Kidney glomerular epithelial cell (primary cell): Measurements from ENCODE around the gene ABCB6.
A peak's percentile ranks its signal among the peaks of the same experiment; 100 is the strongest.
"Not testable (repeated sequence)": the region's sequence is repeated elsewhere in the genome, so short reads cannot be mapped to it uniquely, and the experiment has no call there.

Source experiments
- DNase-seq: peaks from one replicate; lab custom pipeline; 2025; lab: John Stamatoyannopoulos, UW

Gene ABCB6

DNA sequence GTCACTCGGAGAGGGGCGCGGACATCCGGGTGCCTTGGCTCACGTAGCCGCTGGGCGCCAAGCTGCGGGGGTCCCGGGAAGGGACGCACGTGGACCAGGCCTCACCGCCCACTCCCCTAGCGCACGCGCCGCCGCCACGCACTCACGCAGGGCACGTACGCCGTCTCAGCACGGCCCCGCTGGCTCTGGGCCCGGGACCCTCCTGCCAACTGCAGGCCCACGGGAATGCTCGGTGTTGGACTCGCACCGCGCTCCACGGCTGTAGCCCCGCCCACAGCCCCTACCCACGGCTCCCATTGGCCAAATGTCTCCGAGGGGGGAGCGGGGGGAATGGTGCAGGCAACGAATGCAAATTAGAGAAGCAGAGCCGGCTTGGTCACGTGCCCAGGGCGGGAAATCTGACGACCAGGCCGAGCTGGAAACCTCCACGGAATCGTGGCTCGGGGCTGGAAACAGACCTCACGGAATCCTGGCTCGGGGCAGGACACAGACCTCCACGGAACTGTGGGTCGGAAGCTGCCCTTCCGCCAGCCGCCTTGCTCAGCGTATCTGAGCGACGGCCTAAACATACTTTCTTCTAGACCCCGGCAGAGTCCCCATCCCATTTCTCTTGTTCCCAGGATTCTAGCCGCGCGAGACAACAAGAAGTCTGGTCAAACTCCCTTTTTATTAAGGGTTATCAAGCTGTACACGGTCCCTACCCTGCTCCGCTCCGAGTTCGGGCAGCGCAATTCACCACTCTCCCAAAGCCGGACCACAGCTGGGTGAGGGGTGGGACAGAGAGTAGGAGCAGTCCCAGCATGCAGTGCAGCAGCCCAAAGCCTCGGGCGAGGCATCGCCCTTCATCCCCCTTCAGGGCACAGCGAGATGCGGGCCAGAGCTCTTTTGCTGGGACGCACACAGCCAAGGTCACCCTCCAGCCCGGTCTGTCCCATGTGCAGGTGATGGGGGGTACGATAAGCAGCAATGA is at the start of gene ABCB6:
Gene ABCB6 (minus strand): TSS at position 227 of the 970 bp plus-strand sequence. CDS start 285 bp downstream, outside the sequence.
- DNase-seq = peak; percentile 66

DNA sequence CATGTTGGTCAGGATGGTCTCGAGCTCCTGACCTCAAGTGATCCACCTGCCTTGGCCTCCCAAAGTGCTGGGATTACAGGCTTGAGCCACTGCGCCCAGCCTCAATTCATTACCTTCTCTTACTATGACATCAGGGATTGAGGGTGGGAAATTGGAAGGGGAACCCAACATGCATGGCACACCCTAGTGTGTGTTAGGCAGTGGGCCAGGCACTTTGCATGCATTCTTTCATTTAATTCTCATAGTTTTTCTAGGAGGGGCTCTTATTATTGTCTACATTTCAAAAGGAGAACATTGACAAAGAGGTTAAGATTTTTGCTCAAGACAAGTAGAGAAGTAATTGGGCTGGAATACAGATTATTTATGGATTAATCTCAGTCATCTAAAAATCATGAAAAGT is 49.5 kb upstream of the ABCB6 start:
- DNase-seq = no peak

DNA sequence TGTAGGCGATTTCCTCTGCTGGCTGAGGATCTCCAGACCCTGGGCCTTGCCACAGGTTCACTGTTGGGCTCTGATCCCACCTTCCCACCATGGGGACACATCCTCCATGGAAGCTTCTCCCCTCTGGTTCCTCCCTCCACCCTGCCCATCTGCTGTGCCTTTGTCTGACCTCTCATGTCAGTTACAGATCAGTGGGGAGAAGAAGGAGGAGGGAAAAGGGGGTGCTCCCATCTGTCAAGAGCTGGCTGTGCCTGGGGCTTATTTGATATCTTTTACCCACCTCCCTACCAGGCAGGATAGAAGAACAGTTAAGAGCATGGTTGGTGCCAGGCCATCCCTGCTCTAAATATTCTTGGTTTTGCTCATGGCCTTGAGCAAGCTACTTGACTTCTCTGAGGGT is 48.1 kb upstream of the ABCB6 start:
- no peak for DNase-seq

DNA sequence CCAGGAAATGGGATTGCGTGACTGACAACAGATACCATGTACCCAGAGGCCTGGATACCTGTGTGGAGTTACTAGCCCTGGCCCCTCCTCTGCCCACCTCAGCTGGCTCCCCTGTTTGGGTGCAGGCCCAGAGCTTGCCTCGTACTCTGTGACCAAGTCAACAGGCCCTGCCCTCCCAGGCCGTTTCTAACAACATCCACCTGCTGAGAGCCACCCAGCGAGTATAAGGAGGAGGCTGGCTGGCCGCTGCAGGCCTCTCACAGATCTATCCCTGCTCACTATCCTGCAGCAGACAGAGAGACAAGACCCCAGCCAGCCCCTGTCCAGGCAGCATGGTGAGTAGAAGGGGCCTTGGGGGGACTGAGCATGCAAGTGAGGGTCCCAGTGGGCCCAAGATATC is 47.5 kb upstream of the ABCB6 start:
- DNase-seq = no peak

- DNase-seq = no peak
Observed at GRCh38 chr2:219261024-219261855, 42.5 kb upstream of the ABCB6 start.

DNA sequence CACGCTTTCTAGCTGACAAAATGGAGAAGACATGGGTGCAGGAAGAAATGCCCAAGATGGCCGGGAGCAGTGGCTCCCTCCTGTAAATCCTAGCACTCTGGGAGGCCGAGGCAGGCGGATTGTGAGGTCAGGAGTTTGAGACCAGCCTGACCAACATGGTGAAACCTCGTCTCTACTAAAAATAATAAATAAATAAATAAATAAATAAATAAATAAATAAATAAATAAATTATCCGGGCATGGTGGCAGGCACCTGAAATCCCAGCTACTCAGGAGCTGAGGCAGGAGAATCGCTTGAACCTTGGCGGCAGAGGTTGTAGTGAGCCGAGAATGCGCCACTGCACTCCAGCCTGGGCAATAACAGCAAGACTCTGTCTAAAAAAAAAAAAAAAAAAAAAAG is 40.2 kb upstream of the ABCB6 start:
- DNase-seq = not testable (repeated sequence)

- DNase-seq = no peak
Observed at GRCh38 chr2:219254590-219255201, 35.9 kb upstream of the ABCB6 start.

DNA sequence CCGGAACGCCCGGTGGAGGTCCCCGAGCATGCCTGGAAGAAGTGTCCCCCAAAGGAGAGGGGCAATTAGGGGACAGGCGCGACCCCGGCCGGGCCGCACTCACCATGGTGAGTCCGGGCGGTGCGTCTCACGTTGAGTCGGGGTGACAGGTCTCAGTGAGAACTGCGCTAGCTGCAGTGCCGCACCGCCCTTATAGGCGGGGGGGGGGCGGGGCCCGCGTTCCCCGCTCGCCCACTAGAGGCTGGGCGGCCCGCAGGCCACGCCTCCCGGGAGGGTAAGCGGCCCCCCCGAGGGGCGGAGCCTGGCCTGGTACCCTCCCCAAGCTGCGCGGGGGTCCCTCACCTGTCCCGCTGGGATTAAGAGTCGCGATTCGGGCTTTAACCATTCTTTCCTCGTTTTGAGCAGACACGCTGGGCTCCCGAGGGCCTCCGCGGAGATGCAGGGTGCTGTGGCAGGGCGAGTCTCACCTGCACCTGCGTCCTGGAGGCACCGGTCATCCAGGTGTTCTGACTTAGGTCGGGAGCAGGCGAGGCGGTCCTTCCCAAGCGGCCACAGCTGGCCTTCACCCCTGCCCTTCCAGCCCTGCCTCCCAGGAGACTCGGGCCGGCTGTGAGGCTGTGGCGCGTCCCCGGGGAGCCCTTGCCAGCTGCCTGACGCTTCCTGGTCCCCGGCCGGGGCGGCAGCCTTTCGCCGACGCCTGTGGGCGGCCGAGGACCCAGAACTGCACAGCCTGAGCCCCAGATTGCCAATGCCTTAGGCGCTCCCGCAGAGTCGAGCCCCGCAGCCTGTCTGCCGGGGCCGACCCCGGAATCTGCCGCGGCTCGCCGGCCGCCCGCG is 35.2 kb upstream of the ABCB6 start, which contains the start of gene TUBA4A:
Gene TUBA4A (minus strand): TSS at position 166 of the 837 bp plus-strand sequence. CDS start 60 bp downstream, at position 106.
- peak; percentile 75 for DNase-seq

GRCh38 chr2:219252900-219253752 is 34.4 kb upstream of the ABCB6 start, which contains the start of gene TUBA4B:
Gene TUBA4B, plus strand, starts transcription at chr2:219253243. Its CDS starts 165 bp downstream, at chr2:219253408.
- DNase-seq = no peak

- no peak for DNase-seq
Observed at GRCh38 chr2:219252570-219252899, 33.8 kb upstream of the ABCB6 start.

DNA sequence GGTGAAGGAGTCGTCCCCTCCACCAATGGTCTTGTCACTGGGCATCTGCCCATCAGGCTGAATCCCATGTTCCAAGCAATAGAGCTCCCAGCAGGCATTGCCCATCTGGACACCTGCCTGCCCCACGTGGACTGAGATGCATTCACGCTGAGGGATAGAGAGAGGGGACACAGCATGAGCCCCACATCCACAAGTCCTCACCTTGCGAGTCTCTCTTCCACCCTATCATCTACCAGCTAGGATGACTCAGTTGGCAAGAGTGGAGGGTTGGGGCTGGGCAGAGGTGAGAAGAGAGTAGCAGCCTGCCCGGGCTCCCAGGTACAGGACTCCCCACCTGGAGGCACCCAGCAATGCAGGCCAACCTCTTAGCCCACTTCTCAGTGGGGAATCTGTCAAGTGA is 33.3 kb upstream of the ABCB6 start:
- DNase-seq = no peak

DNA sequence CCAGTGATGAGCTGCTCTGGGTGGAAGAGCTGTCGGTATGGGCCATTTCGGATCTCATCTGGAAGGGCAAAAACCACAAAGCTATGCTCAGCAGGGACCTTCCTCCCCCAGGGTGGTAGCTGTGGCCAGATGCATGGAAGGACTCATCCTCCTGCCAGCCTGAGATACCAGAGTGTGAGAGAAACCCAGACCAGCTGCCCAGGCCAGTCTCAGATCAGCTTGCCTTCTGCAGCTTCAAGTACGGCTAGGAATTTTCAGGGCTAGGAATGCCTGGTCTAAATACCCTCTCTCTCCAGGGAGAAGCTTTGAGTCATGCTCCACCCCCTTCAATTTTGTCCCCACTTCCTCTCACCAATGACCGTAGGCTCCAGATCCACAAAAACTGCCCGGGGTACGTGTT is 32.9 kb upstream of the ABCB6 start:
- DNase-seq = no peak

DNA sequence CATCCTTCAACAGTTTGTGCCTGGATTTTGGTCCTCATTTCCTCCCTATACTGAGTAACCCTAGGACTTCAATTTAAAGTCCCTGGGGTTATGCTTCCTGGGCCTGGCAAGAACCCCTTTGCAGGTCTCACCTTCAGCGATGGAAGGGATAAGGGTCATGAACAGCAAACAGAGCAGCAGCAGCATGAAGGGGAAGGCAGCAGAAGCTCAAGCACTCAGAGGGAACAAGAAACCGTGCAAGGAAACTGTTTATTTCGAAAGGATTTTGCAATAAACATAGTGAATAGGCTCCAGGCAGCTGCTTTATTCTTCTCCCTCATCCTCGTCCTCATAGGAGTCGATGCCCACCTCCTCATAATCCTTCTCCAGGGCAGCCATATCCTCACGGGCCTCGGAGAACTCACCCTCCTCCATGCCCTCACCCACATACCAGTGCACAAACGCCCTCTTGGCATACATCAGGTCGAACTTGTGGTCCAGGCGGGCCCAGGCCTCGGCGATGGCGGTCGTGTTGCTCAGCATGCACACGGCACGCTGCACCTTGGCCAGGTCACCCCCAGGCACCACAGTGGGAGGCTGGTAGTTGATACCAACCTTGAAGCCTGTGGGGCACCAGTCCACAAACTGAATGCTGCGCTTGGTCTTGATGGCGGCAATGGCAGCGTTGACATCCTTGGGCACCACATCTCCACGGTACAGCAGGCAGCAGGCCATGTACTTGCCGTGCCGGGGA is 31.5 kb upstream of the ABCB6 start:
- DNase-seq = no peak

- peak; percentile 93 for DNase-seq
Observed at GRCh38 chr2:219249203-219249980, 30.6 kb upstream of the ABCB6 start.

DNA sequence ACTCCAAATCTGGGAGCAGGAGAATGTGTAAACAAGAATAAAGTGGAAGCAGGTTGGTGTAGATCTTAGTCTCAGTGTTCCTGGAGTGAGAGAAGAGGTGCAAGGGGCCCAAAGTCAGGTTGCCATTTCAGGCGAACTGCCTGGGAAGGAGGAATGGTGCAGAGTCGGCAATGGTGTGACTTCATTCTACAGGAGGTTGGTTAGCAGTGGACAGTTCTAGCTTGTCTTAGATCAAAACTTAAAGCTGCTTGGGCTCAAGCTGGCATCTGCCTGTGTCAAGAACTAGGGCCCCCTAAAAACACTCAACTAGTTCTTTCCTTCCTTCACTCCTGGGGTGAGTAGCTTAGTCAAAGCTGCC is 30.1 kb upstream of the ABCB6 start:
- no peak for DNase-seq

GRCh38 chr2:219247678-219248642 is 29.2 kb upstream of the ABCB6 start:
- no peak for DNase-seq

GRCh38 chr2:219246559-219246958 is 27.8 kb upstream of the ABCB6 start:
- DNase-seq = no peak

DNA sequence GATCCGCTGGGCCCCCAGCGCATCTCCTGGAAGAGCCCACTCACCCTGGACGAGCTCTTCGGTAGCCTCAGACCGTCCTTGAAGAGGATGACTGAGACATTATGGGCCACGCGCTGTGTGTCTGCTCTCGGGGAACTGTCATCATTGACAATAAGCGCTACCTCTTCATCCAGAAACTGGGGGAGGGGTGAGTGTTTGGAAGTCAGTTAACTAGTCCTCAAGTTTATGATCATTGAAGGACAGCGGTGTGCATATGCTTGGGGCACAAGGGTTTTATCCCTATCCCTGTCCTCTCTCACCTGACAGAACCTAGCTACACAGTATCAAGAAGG is 27.1 kb upstream of the ABCB6 start:
- no peak for DNase-seq
